ENCODE data around the gene BICD1. TPM values are rescaled to one million over a fixed set of nuclear protein-coding genes. Genes with fewer than 3 reads are reported as not detected.

Gene BICD1
- total and polyA plus RNA-seq, 8 donors = 13.6 to 21.2 (median 19.6) TPM

- H3K9me3 ChIP-seq = no peaks in the 10 kb centered on the region
- H3K4me3 ChIP-seq = no peak overlapping the region
- H3K4me1 ChIP-seq = no peaks in the 10 kb centered on the region
- intact Hi-C loops (cut with DNase I) = no loop called here
- DNase-seq = no peak
- H3K27me3 ChIP-seq = no peaks in the 10 kb centered on the region
- no peaks in the 10 kb centered on the region for H3K36me3 ChIP-seq
- no peak overlapping the region for H3K27ac ChIP-seq
- TF ChIP-seq CTCF (IDR thresholded peaks at IDR 0.05) = no peak
- no peak for ATAC-seq
Observed at GRCh38 chr12:32140877-32141276, 34.2 kb downstream of the BICD1 start.

- no peaks in the 10 kb centered on the region for H3K9me3 ChIP-seq
- TF ChIP-seq CTCF (IDR thresholded peaks at IDR 0.05) = no peak
- H3K27me3 ChIP-seq = no peaks in the 10 kb centered on the region
- H3K4me3 ChIP-seq = no peak overlapping the region
- H3K36me3 ChIP-seq = no peaks in the 10 kb centered on the region
- H3K27ac ChIP-seq = no peak overlapping the region
- intact Hi-C loops (cut with DNase I) = no loop called here
- no peak for ATAC-seq
- H3K4me1 ChIP-seq = no peaks in the 10 kb centered on the region
- DNase-seq = no peak
Observed at GRCh38 chr12:32145096-32145495, 38.4 kb downstream of the BICD1 start.

GRCh38 chr12:32146074-32146873, 39.6 kb downstream of the BICD1 start:
- no peak for ATAC-seq
- H3K27me3 ChIP-seq = no peaks in the 10 kb centered on the region
- no peak overlapping the region for H3K27ac ChIP-seq
- H3K4me1 ChIP-seq = no peaks in the 10 kb centered on the region
- no peak overlapping the region for H3K4me3 ChIP-seq
- intact Hi-C loops (cut with DNase I) = no loop called here
- H3K36me3 ChIP-seq = no peaks in the 10 kb centered on the region
- no peak for DNase-seq
- no peaks in the 10 kb centered on the region for H3K9me3 ChIP-seq
- no peak for TF ChIP-seq CTCF (IDR thresholded peaks at IDR 0.05)

GRCh38 chr12:32148372-32148771, 41.7 kb downstream of the BICD1 start:
- intact Hi-C loops (cut with DNase I) = no loop called here
- ATAC-seq = no peak
- H3K4me3 ChIP-seq = no peak overlapping the region

GRCh38 chr12:32149489-32149888, 42.8 kb downstream of the BICD1 start:
- Histone ChIP-seq H3K4me1 (no peaks in the 10 kb centered on the region), H3K27ac (no peak overlapping the region), H3K9me3 (no peaks in the 10 kb centered on the region), H3K4me3 (no peak overlapping the region), H3K27me3 (no peaks in the 10 kb centered on the region), H3K36me3 (no peaks in the 10 kb centered on the region)
- intact Hi-C loops (cut with DNase I) = no loop called here
- ATAC-seq (no peak), DNase-seq (no peak)
- TF ChIP-seq CTCF (IDR thresholded peaks at IDR 0.05) = no peak

More at GRCh38 chr12:32148372-32148771, 41.7 kb downstream of the BICD1 start:
- Histone ChIP-seq H3K27me3 (no peaks in the 10 kb centered on the region), H3K4me1 (no peaks in the 10 kb centered on the region), H3K9me3 (no peaks in the 10 kb centered on the region), H3K36me3 (no peaks in the 10 kb centered on the region), H3K27ac (no peak overlapping the region)
- no peak for DNase-seq
- no peak for TF ChIP-seq CTCF (IDR thresholded peaks at IDR 0.05)
